K562 treated with DMSO at 1 percent for 4 hours (cell line): ENCODE measurements around the gene SOX1. TPM values are rescaled to one million over a fixed set of nuclear protein-coding genes. Genes with fewer than 3 reads are reported as not detected.

Experiments used
- total RNA-seq: library from RNA; unstranded; fragments of 300-600 nt; gene quantifications from 2 replicates; pipeline ENCODE4 v1.2.3, GENCODE V29; 2022; ENCODE audit not compliant: insufficient read depth

The SOX1 gene
- not detected in 2 replicates for total RNA-seq

GRCh38 chr13:112067116-112067741 is at the start of gene SOX1:
SOX1 (plus strand) TSS chr13:112067149; CDS start chr13:112067659, 510 bp downstream.

